Calu3 (cell line): ENCODE results near the gene MAML3. TPM values are rescaled to one million over a fixed set of nuclear protein-coding genes. Genes with fewer than 3 reads are reported as not detected.

Source experiments
- BruUV-seq: library from RNA; stranded (reverse); fragments of 400-500 nt; replicated peaks from 2 replicates; lab custom pipeline; 2021; lab: Mats Ljungman, UMichigan
- CTCF ChIA-PET: fragments of 300-600 bp; sonication (Branson Sonifier 250); formaldehyde crosslinking; loops from one replicate; lab custom pipeline; 2022; ENCODE audit warnings: antibody characterized with exemption; lab: Charles Lee
- DNase-seq: peaks from one replicate; pipeline ENCODE4 v3.0.0; 2022
- H3K27ac Mint-ChIP-seq: one replicate; pipeline ENCODE4 v1.8.0; 2022; ENCODE audit warnings: mixed read lengths; ENCODE audit not compliant: unreplicated experiment
- H3K27me3 Mint-ChIP-seq: one replicate; pipeline ENCODE4 v1.8.0; 2022; ENCODE audit warnings: mixed read lengths; ENCODE audit not compliant: unreplicated experiment
- H3K36me3 Mint-ChIP-seq: one replicate; pipeline ENCODE4 v1.8.0; 2022; ENCODE audit warnings: mild to moderate bottlenecking, moderate library complexity, mixed read lengths; ENCODE audit not compliant: insufficient read depth, unreplicated experiment
- H3K4me1 Mint-ChIP-seq: one replicate; pipeline ENCODE4 v1.8.0; 2022; ENCODE audit warnings: mild to moderate bottlenecking, low read depth, mixed read lengths; ENCODE audit not compliant: unreplicated experiment
- H3K4me3 Mint-ChIP-seq: one replicate; pipeline ENCODE4 v1.8.0; 2022; ENCODE audit warnings: mild to moderate bottlenecking, low read depth, moderate library complexity, mixed read lengths; ENCODE audit not compliant: unreplicated experiment
- H3K9me3 Mint-ChIP-seq: one replicate; pipeline ENCODE4 v1.8.0; 2022; ENCODE audit warnings: low read depth, mixed read lengths; ENCODE audit not compliant: unreplicated experiment
- CTCF ChIP-seq: fragments of 200-600 bp; IDR thresholded peaks from one replicate; pipeline ENCODE4 v1.8.0; 2022; ENCODE audit warnings: antibody characterized with exemption; ENCODE audit not compliant: unreplicated experiment
- intact Hi-C: fragments of 100-400 bp; cut with micrococcal nuclease; formaldehyde crosslinking; loops from one replicate; pipeline ENCODE4 v1.10.0; 2022; ENCODE audit not compliant: unreplicated experiment
- total RNA-seq: library from RNA; stranded (reverse); gene quantifications from 2 replicates; pipeline ENCODE4 v1.2.3, GENCODE V29; 2022

MAML3 gene
- total RNA-seq, 1 experiment from 2014 or later, result 4.0 TPM

GRCh38 chr4:139686988-139687387 is 467.0 kb downstream of the MAML3 start:
- H3K27ac Mint-ChIP-seq, result no peak overlapping the region
- no peak for DNase-seq
- no peaks in the 10 kb centered on the region for H3K27me3 Mint-ChIP-seq
- no peaks in the 10 kb centered on the region for H3K36me3 Mint-ChIP-seq
- BruUV-seq, result no TSS peak
- H3K4me1 Mint-ChIP-seq, result no peaks in the 10 kb centered on the region
- H3K9me3 Mint-ChIP-seq, result no peaks in the 10 kb centered on the region
- intact Hi-C loops, result no loop called here
- CTCF ChIA-PET, result no interaction called here
- no peak overlapping the region for H3K4me3 Mint-ChIP-seq
- TF ChIP-seq CTCF, result no peak

- intact Hi-C loops, result no loop called here
- TF ChIP-seq CTCF, result no peak
- Mint-ChIP-seq H3K4me1 (no peaks in the 10 kb centered on the region), H3K36me3 (no peaks in the 10 kb centered on the region), H3K4me3 (no peak overlapping the region), H3K27me3 (no peaks in the 10 kb centered on the region), H3K27ac (no peak overlapping the region), H3K9me3 (no peaks in the 10 kb centered on the region)
- DNase-seq, result no peak
- CTCF ChIA-PET, result no interaction called here
- BruUV-seq, result no TSS peak
These were observed 467.9 kb downstream of the MAML3 start for GRCh38 chr4:139686130-139686529.

- BruUV-seq, result no TSS peak
- no peak overlapping the region for H3K4me3 Mint-ChIP-seq
- no peaks in the 10 kb centered on the region for H3K4me1 Mint-ChIP-seq
- TF ChIP-seq CTCF, result no peak
- DNase-seq, result no peak
- H3K9me3 Mint-ChIP-seq, result no peaks in the 10 kb centered on the region
- intact Hi-C loops, result no loop called here
- H3K36me3 Mint-ChIP-seq, result no peaks in the 10 kb centered on the region
- CTCF ChIA-PET, result no interaction called here
- H3K27ac Mint-ChIP-seq, result no peak overlapping the region
- H3K27me3 Mint-ChIP-seq, result no peaks in the 10 kb centered on the region
These were observed 468.8 kb downstream of the MAML3 start for GRCh38 chr4:139685180-139685579.

- H3K27ac Mint-ChIP-seq, result no peak overlapping the region
- no peak for DNase-seq
- no peak overlapping the region for H3K4me3 Mint-ChIP-seq
- H3K27me3 Mint-ChIP-seq, result no peaks in the 10 kb centered on the region
- H3K36me3 Mint-ChIP-seq, result no peaks in the 10 kb centered on the region
- CTCF ChIA-PET, result no interaction called here
- no TSS peak for BruUV-seq
- TF ChIP-seq CTCF, result no peak
- intact Hi-C loops, result no loop called here
- H3K9me3 Mint-ChIP-seq, result no peaks in the 10 kb centered on the region
- no peaks in the 10 kb centered on the region for H3K4me1 Mint-ChIP-seq
These were observed 469.6 kb downstream of the MAML3 start for GRCh38 chr4:139684351-139684750.
